HEK293T (cell line): ENCODE measurements around the gene NDOR1.

ENCODE experiments used
- CTCF ChIA-PET: fragments of 350-600 bp; formaldehyde crosslinking; extraction: SDS; loops from one replicate; lab custom pipeline; 2021; ENCODE audit warnings: antibody characterized with exemption, inconsistent platforms; lab: Yijun Ruan, JAX
- POLR2A ChIA-PET: fragments of 350-600 bp; formaldehyde crosslinking; extraction: SDS; loops from one replicate; lab custom pipeline; 2020; ENCODE audit warnings: antibody characterized with exemption, inconsistent platforms; lab: Yijun Ruan, JAX
- DNase-seq: peaks from one replicate; pipeline ENCODE4 v3.0.0; 2012; ENCODE audit warnings: mixed read lengths; ENCODE audit errors: extremely low spot score
- ARNT ChIP-seq: fragments of 450-650 bp; IDR thresholded peaks from 2 replicates; pipeline ENCODE4 v1.6.1; 2017; ENCODE audit warnings: mild to moderate bottlenecking
- BHLHE40 ChIP-seq: fragments of 450-650 bp; IDR thresholded peaks from 2 replicates; pipeline ENCODE4 v1.6.1; 2016; ENCODE audit warnings: mild to moderate bottlenecking, moderate library complexity, borderline replicate concordance
- CTBP1 ChIP-seq: fragments of 450-650 bp; IDR thresholded peaks from 2 replicates; pipeline ENCODE4 v1.6.1; 2016; ENCODE audit warnings: borderline replicate concordance
- ELF4 ChIP-seq: fragments of 450-650 bp; IDR thresholded peaks from 2 replicates; pipeline ENCODE4 v1.6.1; 2017; ENCODE audit warnings: antibody characterized with exemption
- FOXA1 ChIP-seq: fragments of 450-650 bp; IDR thresholded peaks from 2 replicates; pipeline ENCODE4 v1.6.1; 2016; ENCODE audit warnings: mild to moderate bottlenecking
- FOXK2 ChIP-seq: fragments of 450-650 bp; IDR thresholded peaks from 2 replicates; pipeline ENCODE4 v1.6.1; 2016; ENCODE audit warnings: mild to moderate bottlenecking
- FOXM1 ChIP-seq: fragments of 450-650 bp; IDR thresholded peaks from 2 replicates; pipeline ENCODE4 v1.6.1; 2017; ENCODE audit warnings: mild to moderate bottlenecking, borderline replicate concordance
- HDGF ChIP-seq: fragments of 450-650 bp; IDR thresholded peaks from 2 replicates; pipeline ENCODE4 v1.6.1; 2017; ENCODE audit warnings: antibody characterized with exemption, borderline replicate concordance
- L3MBTL2 ChIP-seq: fragments of 450-650 bp; conservative IDR thresholded peaks from 2 replicates; pipeline ENCODE4 v1.6.1; 2016; ENCODE audit warnings: mild to moderate bottlenecking
- LEF1 ChIP-seq: fragments of 450-650 bp; IDR thresholded peaks from 2 replicates; pipeline ENCODE4 v1.6.1; 2017; ENCODE audit warnings: mild to moderate bottlenecking, borderline replicate concordance
- NFRKB ChIP-seq: fragments of 450-650 bp; IDR thresholded peaks from 2 replicates; pipeline ENCODE4 v1.6.1; 2016; ENCODE audit warnings: mild to moderate bottlenecking, moderate library complexity
- PKNOX1 ChIP-seq: fragments of 450-650 bp; IDR thresholded peaks from 2 replicates; pipeline ENCODE4 v1.6.1; 2016
- SP1 ChIP-seq: fragments of 450-650 bp; IDR thresholded peaks from 2 replicates; pipeline ENCODE4 v1.6.1; 2017
- SUZ12 ChIP-seq: fragments of 450-650 bp; IDR thresholded peaks from 2 replicates; pipeline ENCODE4 v1.6.1; 2016; ENCODE audit warnings: mild to moderate bottlenecking
- TARDBP ChIP-seq: fragments of 450-650 bp; IDR thresholded peaks from 2 replicates; pipeline ENCODE4 v1.6.1; 2016
- ZNF384 ChIP-seq: fragments of 450-650 bp; IDR thresholded peaks from 2 replicates; pipeline ENCODE4 v1.6.1; 2016

The NDOR1 gene

GRCh38 chr9:137232101-137232500 lies 26.6 kb downstream of the NDOR1 start:
- ChIA-PET POLR2A (no interaction called here), CTCF (no interaction called here)
- no peak for DNase-seq
- TF ChIP-seq HDGF, result no peak
- no peak for TF ChIP-seq BHLHE40
- TF ChIP-seq FOXK2, result no peak
- TF ChIP-seq ZNF384, result no peak
- no peak for TF ChIP-seq FOXM1
- TF ChIP-seq NFRKB, result no peak
- no peak for TF ChIP-seq LEF1
- TF ChIP-seq FOXA1, result no peak
- TF ChIP-seq TARDBP, result no peak
- no peak for TF ChIP-seq L3MBTL2
- no peak for TF ChIP-seq SUZ12

GRCh38 chr9:137232510-137232909 lies 27.0 kb downstream of the NDOR1 start:
- TF ChIP-seq CTBP1 (no peak), FOXA1 (no peak), ELF4 (no peak), ZNF384 (no peak), L3MBTL2 (no peak), PKNOX1 (no peak), TARDBP (no peak), BHLHE40 (no peak), FOXK2 (no peak), FOXM1 (no peak), SP1 (no peak), SUZ12 (no peak), LEF1 (no peak), ARNT (no peak), NFRKB (no peak), HDGF (no peak)
- DNase-seq, result no peak
- ChIA-PET POLR2A (no interaction called here), CTCF (no interaction called here)

GRCh38 chr9:137233143-137233980 lies 27.9 kb downstream of the NDOR1 start:
- POLR2A ChIA-PET, result no interaction called here
- no peak for DNase-seq
- CTCF ChIA-PET, result no interaction called here
- no peak for TF ChIP-seq FOXA1
- TF ChIP-seq SUZ12, result no peak
- no peak for TF ChIP-seq FOXK2
- TF ChIP-seq L3MBTL2, result no peak
- no peak for TF ChIP-seq NFRKB
- TF ChIP-seq FOXM1, result no peak
- TF ChIP-seq BHLHE40, result no peak
- TF ChIP-seq LEF1, result no peak
- TF ChIP-seq PKNOX1, result no peak
- no peak for TF ChIP-seq ZNF384
- TF ChIP-seq TARDBP, result no peak
- TF ChIP-seq ARNT, result no peak
- no peak for TF ChIP-seq SP1

GRCh38 chr9:137234055-137234697 lies 28.7 kb downstream of the NDOR1 start:
- DNase-seq, result no peak
- no peak for TF ChIP-seq ARNT
- TF ChIP-seq CTBP1, result no peak
- TF ChIP-seq FOXA1, result no peak
- TF ChIP-seq TARDBP, result no peak
- TF ChIP-seq SP1, result no peak
- TF ChIP-seq FOXM1, result no peak
- TF ChIP-seq ELF4, result no peak
- TF ChIP-seq FOXK2, result no peak
- TF ChIP-seq LEF1, result no peak
- no peak for TF ChIP-seq L3MBTL2
- TF ChIP-seq HDGF, result no peak
- no peak for TF ChIP-seq NFRKB
- TF ChIP-seq BHLHE40, result no peak
- ChIA-PET CTCF (interaction anchor here (0.5 kb wide), 1 partner anchor 186 kb away, joined by 4 read pairs; no protein-coding TSS in a partner anchor), POLR2A (interaction anchor here (1.1 kb wide), 1 partner anchor 18 kb away, joined by 3 read pairs; no protein-coding TSS in a partner anchor)

- ChIA-PET POLR2A (interaction anchor here (1.1 kb wide), 1 partner anchor 19 kb away, joined by 3 read pairs; no protein-coding TSS in a partner anchor), CTCF (interaction anchor here (0.5 kb wide), 1 partner anchor 185 kb away, joined by 4 read pairs; no protein-coding TSS in a partner anchor)
Observed at GRCh38 chr9:137234758-137235423, 29.4 kb downstream of the NDOR1 start.

More at GRCh38 chr9:137234758-137235423, 29.4 kb downstream of the NDOR1 start:
- DNase-seq, result no peak
- TF ChIP-seq BHLHE40, result no peak
- TF ChIP-seq CTBP1, result no peak
- TF ChIP-seq HDGF, result no peak
- TF ChIP-seq FOXK2, result no peak
- TF ChIP-seq FOXM1, result no peak
- no peak for TF ChIP-seq NFRKB
- TF ChIP-seq LEF1, result no peak
- no peak for TF ChIP-seq ZNF384
- no peak for TF ChIP-seq ARNT
- TF ChIP-seq L3MBTL2, result no peak
- TF ChIP-seq ELF4, result no peak
- no peak for TF ChIP-seq SP1
- no peak for TF ChIP-seq FOXA1
- no peak for TF ChIP-seq PKNOX1
- no peak for TF ChIP-seq SUZ12
